SK-N-SH treated with all-trans-retinoic acid at 6 μM for 48 hours (cell line): ENCODE data around the gene SCUBE2.
"Not testable (repeated sequence)": the region's sequence is repeated elsewhere in the genome, so short reads cannot be mapped to it uniquely, and the experiment has no call there.

Experiments used
- ATAC-seq: fragments of 200-7000 bp; cut with Tn5 transposase; 3 replicates; pipeline ENCODE4 v1.9.1; 2020; ENCODE audit warnings: mild to moderate bottlenecking, moderate library complexity
- ARNTL ChIP-seq: fragments of 450-650 bp; formaldehyde crosslinking; IDR thresholded peaks from 2 replicates; pipeline ENCODE4 v1.5.0; 2020; ENCODE audit warnings: low read depth, mild to moderate bottlenecking, moderate library complexity, borderline replicate concordance
- BACH2 ChIP-seq: fragments of 250-450 bp; sonication (Bioruptor Pico); IDR thresholded peaks from 2 replicates; pipeline ENCODE4 v1.9.0; 2021; ENCODE audit warnings: mild to moderate bottlenecking, borderline replicate concordance
- CREB5 ChIP-seq: fragments of 250-450 bp; sonication (Bioruptor Pico); IDR thresholded peaks from 2 replicates; pipeline ENCODE4 v1.5.1; 2020; ENCODE audit warnings: low read depth, mild to moderate bottlenecking, moderate library complexity
- CSDC2 ChIP-seq: fragments of 250-450 bp; sonication (Bioruptor Pico); IDR thresholded peaks from 2 replicates; pipeline ENCODE4 v1.5.0; 2020; ENCODE audit warnings: mild to moderate bottlenecking, moderate library complexity
- ESRRG ChIP-seq: fragments of 250-450 bp; sonication (Bioruptor Pico); IDR thresholded peaks from 2 replicates; pipeline ENCODE4 v1.6.1; 2021; ENCODE audit warnings: mild to moderate bottlenecking
- GLIS3 ChIP-seq: fragments of 250-450 bp; sonication (Bioruptor Pico); IDR thresholded peaks from 2 replicates; pipeline ENCODE4 v1.5.0; 2020; ENCODE audit warnings: mild to moderate bottlenecking, moderate library complexity
- ISL1 ChIP-seq: fragments of 250-450 bp; sonication (Bioruptor Pico); IDR thresholded peaks from 2 replicates; pipeline ENCODE4 v2.1.2; 2022; ENCODE audit warnings: mild to moderate bottlenecking, moderate library complexity
- OSR1 ChIP-seq: fragments of 250-450 bp; sonication (Bioruptor Pico); IDR thresholded peaks from 2 replicates; pipeline ENCODE4 v1.8.0; 2022; ENCODE audit warnings: moderate library complexity, mild to moderate bottlenecking, inconsistent platforms
- PPARA ChIP-seq: fragments of 250-450 bp; sonication (Bioruptor Pico); IDR thresholded peaks from 2 replicates; pipeline ENCODE4 v1.5.0; 2020; ENCODE audit warnings: mild to moderate bottlenecking, borderline replicate concordance
- SNAI2 ChIP-seq: fragments of 250-450 bp; sonication (Bioruptor Pico); IDR thresholded peaks from 2 replicates; pipeline ENCODE4 v1.5.0; 2020; ENCODE audit warnings: mild to moderate bottlenecking, moderate library complexity
- TCF4 ChIP-seq: fragments of 250-450 bp; sonication (Bioruptor Pico); IDR thresholded peaks from 2 replicates; pipeline ENCODE4 v1.8.0; 2021; ENCODE audit warnings: mild to moderate bottlenecking, moderate library complexity, borderline replicate concordance
- TOX ChIP-seq: fragments of 250-450 bp; sonication (Bioruptor Pico); IDR thresholded peaks from 2 replicates; pipeline ENCODE4 v1.8.0; 2021; ENCODE audit warnings: mild to moderate bottlenecking, moderate library complexity, borderline replicate concordance
- ZFP3 ChIP-seq: fragments of 250-450 bp; sonication (Bioruptor Pico); IDR thresholded peaks from 2 replicates; pipeline ENCODE4 v1.5.0; 2020; ENCODE audit warnings: mild to moderate bottlenecking, moderate library complexity
- ZFP30 ChIP-seq: fragments of 450-650 bp; formaldehyde crosslinking; IDR thresholded peaks from 2 replicates; pipeline ENCODE4 v1.5.0; 2022; ENCODE audit warnings: mild to moderate bottlenecking, moderate library complexity
- ZNF565 ChIP-seq: fragments of 450-650 bp; formaldehyde crosslinking; conservative IDR thresholded peaks from 2 replicates; pipeline ENCODE4 v1.5.0; 2020; ENCODE audit warnings: low read depth, mild to moderate bottlenecking, moderate library complexity
- ZNF70 ChIP-seq: fragments of 450-650 bp; formaldehyde crosslinking; IDR thresholded peaks from 2 replicates; pipeline ENCODE4 v1.5.0; 2020; ENCODE audit warnings: mild to moderate bottlenecking, moderate library complexity
- ZNF8 ChIP-seq: fragments of 450-650 bp; formaldehyde crosslinking; IDR thresholded peaks from 2 replicates; pipeline ENCODE4 v1.5.0; 2020; ENCODE audit warnings: mild to moderate bottlenecking, moderate library complexity
- TF ChIP-seq, protein P1 (sequence below): fragments of 250-450 bp; sonication (Bioruptor Pico); IDR thresholded peaks from 2 replicates; pipeline ENCODE4 v1.5.0; 2020; ENCODE audit warnings: mild to moderate bottlenecking, moderate library complexity
- TF ChIP-seq, protein P2 (sequence below): fragments of 250-450 bp; sonication (Bioruptor Pico); IDR thresholded peaks from 2 replicates; pipeline ENCODE4 v1.5.1; 2021; ENCODE audit warnings: mild to moderate bottlenecking, moderate library complexity
- TF ChIP-seq, protein P3 (sequence below): fragments of 250-450 bp; sonication (Bioruptor Pico); IDR thresholded peaks from 2 replicates; pipeline ENCODE4 v1.8.0; 2021; ENCODE audit warnings: low read depth, mild to moderate bottlenecking, moderate library complexity, borderline replicate concordance
- TF ChIP-seq, protein P4 (sequence below): fragments of 250-450 bp; sonication (Bioruptor Pico); IDR thresholded peaks from 2 replicates; pipeline ENCODE4 v1.8.0; 2020; ENCODE audit warnings: mild to moderate bottlenecking, moderate library complexity, borderline replicate concordance

The SCUBE2 gene

GRCh38 chr11:8987446-8987845, 104.0 kb downstream of the SCUBE2 start (continued):
- TF ChIP-seq, protein P1, sequence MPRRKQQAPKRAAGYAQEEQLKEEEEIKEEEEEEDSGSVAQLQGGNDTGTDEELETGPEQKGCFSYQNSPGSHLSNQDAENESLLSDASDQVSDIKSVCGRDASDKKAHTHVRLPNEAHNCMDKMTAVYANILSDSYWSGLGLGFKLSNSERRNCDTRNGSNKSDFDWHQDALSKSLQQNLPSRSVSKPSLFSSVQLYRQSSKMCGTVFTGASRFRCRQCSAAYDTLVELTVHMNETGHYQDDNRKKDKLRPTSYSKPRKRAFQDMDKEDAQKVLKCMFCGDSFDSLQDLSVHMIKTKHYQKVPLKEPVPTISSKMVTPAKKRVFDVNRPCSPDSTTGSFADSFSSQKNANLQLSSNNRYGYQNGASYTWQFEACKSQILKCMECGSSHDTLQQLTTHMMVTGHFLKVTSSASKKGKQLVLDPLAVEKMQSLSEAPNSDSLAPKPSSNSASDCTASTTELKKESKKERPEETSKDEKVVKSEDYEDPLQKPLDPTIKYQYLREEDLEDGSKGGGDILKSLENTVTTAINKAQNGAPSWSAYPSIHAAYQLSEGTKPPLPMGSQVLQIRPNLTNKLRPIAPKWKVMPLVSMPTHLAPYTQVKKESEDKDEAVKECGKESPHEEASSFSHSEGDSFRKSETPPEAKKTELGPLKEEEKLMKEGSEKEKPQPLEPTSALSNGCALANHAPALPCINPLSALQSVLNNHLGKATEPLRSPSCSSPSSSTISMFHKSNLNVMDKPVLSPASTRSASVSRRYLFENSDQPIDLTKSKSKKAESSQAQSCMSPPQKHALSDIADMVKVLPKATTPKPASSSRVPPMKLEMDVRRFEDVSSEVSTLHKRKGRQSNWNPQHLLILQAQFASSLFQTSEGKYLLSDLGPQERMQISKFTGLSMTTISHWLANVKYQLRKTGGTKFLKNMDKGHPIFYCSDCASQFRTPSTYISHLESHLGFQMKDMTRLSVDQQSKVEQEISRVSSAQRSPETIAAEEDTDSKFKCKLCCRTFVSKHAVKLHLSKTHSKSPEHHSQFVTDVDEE = no peak
- no peak for TF ChIP-seq ESRRG (CRISPR knock-in tag)
- TF ChIP-seq GLIS3 (CRISPR knock-in tag) = no peak
- TF ChIP-seq OSR1 (CRISPR knock-in tag) = no peak

- not testable (repeated sequence) for ATAC-seq
Measured at GRCh38 chr11:8986772-8987171, 104.6 kb downstream of the SCUBE2 start.

DNA sequence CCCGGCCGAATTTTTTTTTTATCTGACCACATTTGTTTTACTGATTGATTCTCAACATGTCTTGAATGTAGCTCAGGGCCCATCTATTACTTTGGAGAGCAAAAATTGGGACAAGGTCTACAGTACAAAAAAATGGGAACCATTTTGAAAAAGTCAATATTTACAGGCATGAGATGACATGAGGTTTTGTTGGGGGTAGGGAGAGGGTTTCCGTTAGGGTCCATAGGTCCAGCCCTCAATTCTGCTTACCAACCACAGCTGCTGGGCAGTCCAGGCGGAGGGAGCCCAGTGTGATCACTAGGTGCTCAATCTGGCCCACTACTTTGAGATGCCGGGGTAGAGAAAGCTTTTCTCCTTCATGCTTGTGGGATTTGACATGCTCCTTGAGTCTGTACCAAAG, 105.9 kb downstream of the SCUBE2 start:
- ATAC-seq = no peak
- no peak for TF ChIP-seq ZNF70 (CRISPR knock-in tag)
- TF ChIP-seq, protein P2, sequence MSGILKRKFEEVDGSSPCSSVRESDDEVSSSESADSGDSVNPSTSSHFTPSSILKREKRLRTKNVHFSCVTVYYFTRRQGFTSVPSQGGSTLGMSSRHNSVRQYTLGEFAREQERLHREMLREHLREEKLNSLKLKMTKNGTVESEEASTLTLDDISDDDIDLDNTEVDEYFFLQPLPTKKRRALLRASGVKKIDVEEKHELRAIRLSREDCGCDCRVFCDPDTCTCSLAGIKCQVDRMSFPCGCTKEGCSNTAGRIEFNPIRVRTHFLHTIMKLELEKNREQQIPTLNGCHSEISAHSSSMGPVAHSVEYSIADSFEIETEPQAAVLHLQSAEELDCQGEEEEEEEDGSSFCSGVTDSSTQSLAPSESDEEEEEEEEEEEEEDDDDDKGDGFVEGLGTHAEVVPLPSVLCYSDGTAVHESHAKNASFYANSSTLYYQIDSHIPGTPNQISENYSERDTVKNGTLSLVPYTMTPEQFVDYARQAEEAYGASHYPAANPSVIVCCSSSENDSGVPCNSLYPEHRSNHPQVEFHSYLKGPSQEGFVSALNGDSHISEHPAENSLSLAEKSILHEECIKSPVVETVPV = no peak
- TF ChIP-seq, protein P3, sequence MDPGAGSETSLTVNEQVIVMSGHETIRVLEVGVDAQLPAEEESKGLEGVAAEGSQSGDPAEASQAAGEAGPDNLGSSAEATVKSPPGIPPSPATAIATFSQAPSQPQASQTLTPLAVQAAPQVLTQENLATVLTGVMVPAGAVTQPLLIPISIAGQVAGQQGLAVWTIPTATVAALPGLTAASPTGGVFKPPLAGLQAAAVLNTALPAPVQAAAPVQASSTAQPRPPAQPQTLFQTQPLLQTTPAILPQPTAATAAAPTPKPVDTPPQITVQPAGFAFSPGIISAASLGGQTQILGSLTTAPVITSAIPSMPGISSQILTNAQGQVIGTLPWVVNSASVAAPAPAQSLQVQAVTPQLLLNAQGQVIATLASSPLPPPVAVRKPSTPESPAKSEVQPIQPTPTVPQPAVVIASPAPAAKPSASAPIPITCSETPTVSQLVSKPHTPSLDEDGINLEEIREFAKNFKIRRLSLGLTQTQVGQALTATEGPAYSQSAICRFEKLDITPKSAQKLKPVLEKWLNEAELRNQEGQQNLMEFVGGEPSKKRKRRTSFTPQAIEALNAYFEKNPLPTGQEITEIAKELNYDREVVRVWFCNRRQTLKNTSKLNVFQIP (CRISPR knock-in tag) = no peak
- no peak for TF ChIP-seq PPARA (CRISPR knock-in tag)
- no peak for TF ChIP-seq ZFP3 (CRISPR knock-in tag)
- no peak for TF ChIP-seq ZFP30
- no peak for TF ChIP-seq ESRRG (CRISPR knock-in tag)
- TF ChIP-seq SNAI2 (CRISPR knock-in tag) = no peak
- no peak for TF ChIP-seq BACH2 (CRISPR knock-in tag)
- TF ChIP-seq ISL1 (CRISPR knock-in tag) = no peak
- TF ChIP-seq, protein P1 = no peak
- TF ChIP-seq GLIS3 (CRISPR knock-in tag) = no peak
- TF ChIP-seq TCF4 (CRISPR knock-in tag) = no peak
- TF ChIP-seq TOX (CRISPR knock-in tag) = no peak
- TF ChIP-seq OSR1 (CRISPR knock-in tag) = no peak
- no peak for TF ChIP-seq ARNTL (CRISPR knock-in tag)
- TF ChIP-seq ZNF565 (CRISPR knock-in tag) = no peak
- TF ChIP-seq ZNF8 = no peak
- no peak for TF ChIP-seq CREB5 (CRISPR knock-in tag)

DNA sequence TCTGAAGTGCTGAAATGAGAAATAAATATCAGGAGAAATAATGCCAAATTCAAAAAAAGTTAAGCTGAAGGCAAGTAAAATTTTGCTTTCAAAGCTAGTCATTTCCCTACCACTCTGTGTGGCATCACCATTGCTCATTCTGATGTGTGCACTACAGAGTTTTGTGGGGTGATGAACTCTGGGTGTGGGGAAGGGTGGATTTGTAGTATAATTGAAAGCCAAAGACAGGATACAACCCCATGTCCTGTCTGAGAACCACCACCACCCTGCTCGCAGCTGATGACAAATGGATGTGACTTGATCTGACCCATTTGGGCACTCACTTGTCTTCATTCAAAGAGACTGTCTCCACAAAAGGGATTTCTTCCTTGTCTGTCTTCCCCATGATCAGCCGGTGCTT, 107.8 kb downstream of the SCUBE2 start:
- no peak for ATAC-seq
- TF ChIP-seq ZFP3 (CRISPR knock-in tag) = no peak
- TF ChIP-seq, protein P1 = no peak
- no peak for TF ChIP-seq CSDC2
- no peak for TF ChIP-seq GLIS3 (CRISPR knock-in tag)
- TF ChIP-seq BACH2 (CRISPR knock-in tag) = no peak
- no peak for TF ChIP-seq ZNF8
- TF ChIP-seq, protein P4, sequence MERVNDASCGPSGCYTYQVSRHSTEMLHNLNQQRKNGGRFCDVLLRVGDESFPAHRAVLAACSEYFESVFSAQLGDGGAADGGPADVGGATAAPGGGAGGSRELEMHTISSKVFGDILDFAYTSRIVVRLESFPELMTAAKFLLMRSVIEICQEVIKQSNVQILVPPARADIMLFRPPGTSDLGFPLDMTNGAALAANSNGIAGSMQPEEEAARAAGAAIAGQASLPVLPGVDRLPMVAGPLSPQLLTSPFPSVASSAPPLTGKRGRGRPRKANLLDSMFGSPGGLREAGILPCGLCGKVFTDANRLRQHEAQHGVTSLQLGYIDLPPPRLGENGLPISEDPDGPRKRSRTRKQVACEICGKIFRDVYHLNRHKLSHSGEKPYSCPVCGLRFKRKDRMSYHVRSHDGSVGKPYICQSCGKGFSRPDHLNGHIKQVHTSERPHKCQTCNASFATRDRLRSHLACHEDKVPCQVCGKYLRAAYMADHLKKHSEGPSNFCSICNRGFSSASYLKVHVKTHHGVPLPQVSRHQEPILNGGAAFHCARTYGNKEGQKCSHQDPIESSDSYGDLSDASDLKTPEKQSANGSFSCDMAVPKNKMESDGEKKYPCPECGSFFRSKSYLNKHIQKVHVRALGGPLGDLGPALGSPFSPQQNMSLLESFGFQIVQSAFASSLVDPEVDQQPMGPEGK (CRISPR knock-in tag) = no peak
- TF ChIP-seq SNAI2 (CRISPR knock-in tag) = no peak
